Activated naive CD8-positive, alpha-beta T cell treated with anti-CD3 and anti-CD28 coated beads, Interleukin-2, amount 50 U/mL, for 16 hours (primary cell): Measurements from ENCODE around the gene PRKCE.

Experiments used
- DNase-seq: peaks from one replicate; pipeline ENCODE4 v3.0.0-alpha.2; 2020; ENCODE audit warnings: low read depth, low spot score

PRKCE gene

GRCh38 chr2:45808294-45808800 lies 156.9 kb downstream of the PRKCE start:
- no peak for DNase-seq

GRCh38 chr2:45809205-45809604 lies 157.7 kb downstream of the PRKCE start:
- no peak for DNase-seq

GRCh38 chr2:45812011-45812500 lies 160.6 kb downstream of the PRKCE start:
- no peak for DNase-seq

- no peak for DNase-seq
Observed at GRCh38 chr2:45813003-45813941, 161.8 kb downstream of the PRKCE start.

DNA sequence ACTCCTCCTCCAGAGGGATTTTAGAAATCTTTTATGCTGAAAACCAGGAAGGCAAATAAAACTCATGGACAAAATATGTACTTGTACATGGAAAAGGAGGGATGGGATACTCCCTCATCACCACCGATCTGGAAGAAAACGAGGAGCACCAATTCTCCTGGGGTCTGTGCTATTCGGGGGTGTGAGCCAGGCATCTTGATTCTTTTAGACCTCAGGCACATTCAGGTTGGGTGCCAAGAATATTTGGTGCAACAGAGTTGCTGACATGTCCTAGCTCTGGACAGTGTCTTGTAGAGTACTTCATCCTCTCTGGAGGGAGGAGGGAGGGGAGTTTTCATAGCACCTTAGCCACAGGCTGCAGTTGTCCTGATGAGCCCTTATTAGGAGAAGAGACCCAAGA lies 163.0 kb downstream of the PRKCE start:
- DNase-seq, result no peak

- no peak for DNase-seq
Observed at GRCh38 chr2:45814951-45815621, 163.6 kb downstream of the PRKCE start.

DNA sequence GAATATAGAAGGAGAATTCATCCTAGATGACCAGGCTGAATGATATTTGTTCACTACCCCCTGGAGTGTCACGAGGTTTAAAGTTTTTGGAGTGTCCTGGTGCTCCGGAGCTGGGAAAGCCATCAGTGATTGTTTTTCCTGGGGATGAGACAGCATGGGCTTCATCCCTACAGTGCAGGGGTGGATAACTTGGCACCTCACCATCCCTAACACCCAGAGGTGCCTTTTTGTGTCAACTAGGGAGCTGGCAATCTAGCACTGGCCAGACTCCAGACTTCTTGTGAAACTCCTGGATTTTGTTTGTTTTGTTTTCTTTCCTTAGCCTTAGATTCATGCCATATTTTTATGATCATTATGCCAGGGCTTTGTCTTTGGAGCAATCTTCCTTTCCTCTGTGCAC lies 164.8 kb downstream of the PRKCE start:
- DNase-seq, result no peak

GRCh38 chr2:45818591-45818990 lies 167.1 kb downstream of the PRKCE start:
- no peak for DNase-seq

- no peak for DNase-seq
Observed at GRCh38 chr2:45820048-45820447, 168.6 kb downstream of the PRKCE start.

DNA sequence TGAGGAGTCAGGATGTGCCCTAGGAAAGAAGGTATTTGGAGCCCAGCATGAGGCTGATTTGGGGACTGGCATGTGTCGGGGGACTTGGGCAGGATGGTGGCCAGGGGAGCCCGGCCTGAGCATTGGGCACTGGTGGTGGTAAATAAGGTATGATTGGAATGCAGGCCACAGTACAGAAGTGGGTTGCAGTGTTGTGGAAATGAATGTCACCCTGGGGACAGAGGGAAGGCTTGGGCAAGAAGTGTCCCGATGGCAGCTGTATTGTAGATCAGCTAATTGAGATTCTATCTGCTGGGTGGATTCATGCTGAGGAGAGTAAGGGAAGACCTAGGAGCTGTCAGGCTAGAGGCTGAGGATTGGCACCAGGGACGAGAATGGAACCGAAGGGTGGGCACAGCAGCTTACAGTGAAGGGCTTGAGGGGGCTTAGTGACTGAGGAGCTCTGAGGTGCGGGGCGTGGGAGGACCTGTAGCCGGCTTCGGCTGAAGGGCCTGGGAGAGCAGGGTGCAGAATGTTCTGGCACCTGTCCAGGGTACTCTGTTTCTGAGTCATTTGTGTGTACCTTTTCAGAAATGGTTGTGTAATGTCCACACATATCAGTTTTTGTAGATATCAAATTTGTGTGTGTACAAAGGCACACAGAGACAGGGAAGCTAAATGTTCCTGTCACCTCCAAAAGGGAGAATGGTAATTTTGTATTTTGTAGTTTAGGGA lies 170.2 kb downstream of the PRKCE start:
- no peak for DNase-seq

DNA sequence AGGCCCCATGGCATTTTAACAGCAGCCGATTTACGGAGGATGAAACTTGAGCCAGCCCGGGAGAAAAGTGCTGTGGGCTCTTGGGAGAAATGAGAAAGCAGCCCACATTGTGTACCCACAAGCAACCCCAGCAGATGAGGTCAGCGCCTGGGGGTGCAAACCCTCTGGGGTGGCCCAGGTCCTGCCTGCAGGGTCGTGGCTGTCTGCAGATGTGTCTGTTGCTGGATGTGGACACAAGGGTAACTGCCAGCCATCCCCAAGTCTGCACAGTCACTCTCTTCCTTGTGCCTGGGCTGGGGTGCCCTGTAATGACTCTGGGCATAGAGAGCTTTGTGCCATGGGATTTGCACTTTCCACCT lies 170.8 kb downstream of the PRKCE start:
- no peak for DNase-seq

DNA sequence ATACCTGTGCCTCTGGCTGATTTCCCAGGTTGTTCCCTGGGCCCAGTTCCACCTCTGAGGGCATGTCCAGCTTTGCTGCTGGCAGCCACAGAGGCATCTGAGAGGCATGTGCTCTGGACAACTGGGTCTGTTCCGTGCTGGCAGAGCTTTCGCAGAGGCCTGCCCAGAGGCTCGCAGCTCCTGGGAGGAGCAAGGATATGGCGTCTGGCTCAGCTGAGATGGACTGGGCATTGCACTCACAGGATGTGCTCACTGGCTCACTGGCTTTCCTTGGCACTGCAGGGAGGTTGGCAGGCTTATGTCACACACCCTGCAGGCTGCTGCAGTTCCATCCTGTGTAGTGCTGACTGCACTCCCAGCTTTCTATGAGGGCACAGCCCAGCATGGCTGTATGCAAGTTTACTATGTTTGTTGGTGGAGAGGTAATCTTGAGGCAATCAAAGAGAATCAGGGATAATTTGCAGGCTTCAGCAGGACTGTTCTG lies 172.3 kb downstream of the PRKCE start:
- no peak for DNase-seq

GRCh38 chr2:45825001-45825651 lies 173.7 kb downstream of the PRKCE start:
- DNase-seq, result no peak

- no peak for DNase-seq
Observed at GRCh38 chr2:45826460-45826859, 175.0 kb downstream of the PRKCE start.

- no peak for DNase-seq
Observed at GRCh38 chr2:45826884-45827635, 175.6 kb downstream of the PRKCE start.

- DNase-seq, result no peak
Observed at GRCh38 chr2:45830322-45830721, 178.8 kb downstream of the PRKCE start.

GRCh38 chr2:45833301-45833967 lies 182.0 kb downstream of the PRKCE start:
- no peak for DNase-seq

DNA sequence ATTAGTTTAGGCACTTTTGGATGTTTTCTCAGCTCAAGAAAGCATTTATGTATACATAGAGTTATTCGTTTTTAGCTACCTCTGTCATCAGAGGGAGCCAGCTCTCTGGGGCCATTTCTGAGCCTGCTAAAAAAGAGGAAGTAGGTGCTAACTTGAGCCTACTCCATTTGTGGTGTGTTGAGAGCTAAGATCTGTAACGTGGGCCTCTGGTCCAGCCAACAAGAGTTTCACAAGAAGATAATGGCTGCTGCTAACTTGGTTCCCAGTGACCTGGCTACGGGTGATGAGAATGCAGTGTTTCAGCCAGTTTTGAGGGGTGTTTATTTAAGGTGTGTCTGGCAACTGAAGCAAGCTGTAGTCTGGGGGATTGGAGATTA lies 182.5 kb downstream of the PRKCE start:
- no peak for DNase-seq

DNA sequence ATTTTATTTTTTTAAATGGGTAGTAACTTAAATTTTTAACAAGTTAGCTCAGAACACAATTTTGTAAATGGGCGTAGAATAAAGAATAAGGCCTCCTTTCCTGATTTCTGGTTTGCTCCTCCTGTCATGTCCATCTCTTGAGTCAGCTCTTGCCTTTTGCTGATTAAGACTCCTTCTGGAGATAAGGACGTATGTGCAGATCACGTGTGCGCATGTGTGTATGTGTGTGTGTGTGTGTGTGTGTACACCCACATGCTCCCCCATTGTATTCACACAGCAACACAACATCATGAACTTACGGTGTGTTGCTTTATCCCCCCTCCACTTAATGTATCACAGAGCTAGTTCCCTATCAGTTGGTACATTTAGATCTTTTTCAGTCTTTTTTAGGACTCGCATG lies 182.9 kb downstream of the PRKCE start:
- DNase-seq, result no peak

GRCh38 chr2:45834858-45835257 lies 183.4 kb downstream of the PRKCE start:
- DNase-seq, result no peak
